ENCODE data around the gene HOXC9.

HOXC9 gene

GRCh38 chr12:54036620-54037359 is 36.8 kb downstream of the HOXC9 start:
- Histone ChIP-seq H3K4me3 (ENCODE audit: low read length, poor library complexity, severe bottlenecking) (peak overlapping the region; percentile 73), H3K9me3 (ENCODE audit: insufficient read depth, low read depth, low read length) (no peaks in the 10 kb centered on the region), H3K9me2 (replicated peaks; ENCODE audit: low read depth, low read length) (no peaks in the 10 kb centered on the region), H3F3A (ENCODE audit: low read depth) (peaks cover 19% of the 10 kb centered on the region), H3K4me2 (ENCODE audit: low read depth, low read length, poor library complexity, severe bottlenecking) (peak overlapping the region; percentile 95), H3K9ac (ENCODE audit: low read depth, low read length, poor library complexity, severe bottlenecking) (peak overlapping the region; percentile 85), H3K27me3 (ENCODE audit: insufficient read depth, low read length, poor library complexity, severe bottlenecking) (no peaks in the 10 kb centered on the region), H3K4me1 (ENCODE audit: insufficient read depth, low read length, poor library complexity, severe bottlenecking) (peaks cover 80% of the 10 kb centered on the region), H3K79me2 (ENCODE audit: insufficient read depth, low read length) (peaks cover 71% of the 10 kb centered on the region), H2AFZ (ENCODE audit: low read length) (no peak overlapping the region), H3K36me3 (ENCODE audit: insufficient read depth, low read length) (peaks cover 3% of the 10 kb centered on the region; the same call in 1 of the 2 replicates), H4K20me1 (ENCODE audit: insufficient read depth, low read length, poor library complexity, severe bottlenecking) (peaks cover 39% of the 10 kb centered on the region)
- TF ChIP-seq CTCF (conservative IDR thresholded peaks at IDR 0.05; ENCODE audit: low read length) (peak; percentile 56), EZH2phosphoT487 (IDR thresholded peaks at IDR 0.05; ENCODE audit: borderline replicate concordance) (no peak)

DNA sequence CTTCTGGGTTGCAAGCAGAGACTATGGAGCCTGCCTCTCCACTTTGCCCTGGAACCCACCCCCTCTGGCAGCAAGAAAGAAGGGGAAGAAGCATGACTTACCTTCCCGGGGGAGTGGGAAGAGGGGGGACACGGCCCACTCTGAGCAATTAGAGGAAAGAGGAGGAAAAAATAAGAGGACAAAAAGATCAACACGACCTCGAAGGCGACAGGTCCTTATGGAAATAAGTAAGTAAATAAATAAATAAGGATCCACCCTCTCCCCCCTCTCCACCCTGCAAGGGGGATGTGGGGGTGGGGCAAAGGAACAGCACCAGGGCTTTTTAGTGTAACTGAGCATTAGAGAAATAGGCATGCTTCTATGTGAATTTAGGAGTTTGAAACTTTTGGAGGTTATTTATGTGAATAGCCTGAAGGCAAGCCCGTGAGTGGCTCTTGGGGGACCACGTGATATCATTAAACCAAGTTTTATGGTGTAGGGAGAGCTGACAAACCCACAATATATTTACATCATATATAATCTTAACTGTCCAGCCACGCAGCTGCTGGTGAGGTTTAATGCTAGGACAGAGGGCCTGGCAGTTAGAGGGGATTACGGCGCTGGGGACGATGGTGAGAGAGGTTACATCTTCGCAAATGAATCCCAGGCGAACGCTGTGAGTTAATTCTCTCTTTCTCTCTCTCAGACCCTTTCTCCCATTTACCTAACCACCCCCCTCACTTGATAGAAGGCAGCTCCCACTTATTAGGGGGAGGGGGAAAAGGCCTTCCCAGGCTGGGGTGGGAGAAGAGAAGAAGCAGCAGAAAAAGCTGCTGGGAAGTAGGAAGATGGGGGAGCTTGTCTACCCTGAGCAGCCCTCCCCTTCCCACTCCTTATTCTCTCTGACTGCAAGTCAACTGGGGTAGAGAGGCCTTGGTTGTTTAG is 37.7 kb downstream of the HOXC9 start:
- Histone ChIP-seq H3K4me2 (ENCODE audit: low read depth, low read length, poor library complexity, severe bottlenecking) (peak overlapping the region; percentile 95), H3F3A (ENCODE audit: low read depth) (peaks cover 14% of the 10 kb centered on the region), H3K9me3 (ENCODE audit: insufficient read depth, low read depth, low read length) (no peaks in the 10 kb centered on the region), H3K36me3 (ENCODE audit: insufficient read depth, low read length) (no peaks in the 10 kb centered on the region), H3K9me2 (replicated peaks; ENCODE audit: low read depth, low read length) (no peaks in the 10 kb centered on the region), H3K79me2 (ENCODE audit: insufficient read depth, low read length) (peaks cover 77% of the 10 kb centered on the region), H3K4me1 (ENCODE audit: insufficient read depth, low read length, poor library complexity, severe bottlenecking) (peaks cover 86% of the 10 kb centered on the region), H2AFZ (ENCODE audit: low read length) (no peak overlapping the region), H3K9ac (ENCODE audit: low read depth, low read length, poor library complexity, severe bottlenecking) (peak overlapping the region; percentile 85), H3K27me3 (ENCODE audit: insufficient read depth, low read length, poor library complexity, severe bottlenecking) (no peaks in the 10 kb centered on the region), H4K20me1 (ENCODE audit: insufficient read depth, low read length, poor library complexity, severe bottlenecking) (peaks cover 37% of the 10 kb centered on the region), H3K4me3 (ENCODE audit: low read length, poor library complexity, severe bottlenecking) (peak overlapping the region; percentile 73)
- TF ChIP-seq EZH2phosphoT487 (IDR thresholded peaks at IDR 0.05; ENCODE audit: borderline replicate concordance) (no peak), CTCF (conservative IDR thresholded peaks at IDR 0.05; ENCODE audit: low read length) (no peak)

DNA sequence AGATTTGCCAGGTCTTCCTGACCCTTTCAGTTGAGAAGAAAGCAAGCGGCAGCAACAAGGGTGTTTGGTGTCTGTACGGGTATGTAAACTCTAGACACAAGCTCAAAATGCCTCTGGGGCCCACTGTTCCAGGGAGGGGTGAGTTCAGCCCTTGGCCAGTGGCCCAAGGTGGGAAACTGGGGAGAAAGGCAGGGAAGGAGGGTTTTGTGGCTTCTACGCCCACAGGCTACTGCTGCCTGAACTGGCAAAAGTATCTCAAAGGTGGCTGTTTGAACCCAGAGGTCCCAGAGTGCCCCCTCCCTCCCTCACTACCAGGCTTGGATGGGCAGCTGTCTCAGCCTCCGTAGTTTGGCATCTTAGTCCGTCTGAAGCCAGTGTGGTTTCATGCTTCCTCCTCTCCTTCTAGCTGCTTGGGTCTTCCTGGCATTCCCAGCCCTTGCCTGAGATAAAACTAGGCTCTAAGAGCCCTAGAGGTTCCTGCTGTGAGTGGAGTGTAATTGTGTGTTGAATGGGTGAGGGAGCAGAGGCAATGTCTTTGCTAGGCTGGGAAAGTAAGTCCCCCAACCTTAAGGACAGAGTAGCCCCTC is 38.4 kb downstream of the HOXC9 start:
- Histone ChIP-seq H3F3A (ENCODE audit: low read depth) (peaks cover 14% of the 10 kb centered on the region), H3K27me3 (ENCODE audit: insufficient read depth, low read length, poor library complexity, severe bottlenecking) (no peaks in the 10 kb centered on the region), H3K9me2 (replicated peaks; ENCODE audit: low read depth, low read length) (no peaks in the 10 kb centered on the region), H3K79me2 (ENCODE audit: insufficient read depth, low read length) (peaks cover 79% of the 10 kb centered on the region), H3K4me3 (ENCODE audit: low read length, poor library complexity, severe bottlenecking) (peak overlapping the region; percentile 73), H3K36me3 (ENCODE audit: insufficient read depth, low read length) (no peaks in the 10 kb centered on the region), H2AFZ (ENCODE audit: low read length) (no peak overlapping the region), H3K4me2 (ENCODE audit: low read depth, low read length, poor library complexity, severe bottlenecking) (peak overlapping the region; percentile 95), H3K9me3 (ENCODE audit: insufficient read depth, low read depth, low read length) (no peaks in the 10 kb centered on the region), H4K20me1 (ENCODE audit: insufficient read depth, low read length, poor library complexity, severe bottlenecking) (peaks cover 37% of the 10 kb centered on the region), H3K9ac (ENCODE audit: low read depth, low read length, poor library complexity, severe bottlenecking) (peak overlapping the region; percentile 85), H3K4me1 (ENCODE audit: insufficient read depth, low read length, poor library complexity, severe bottlenecking) (peaks cover 86% of the 10 kb centered on the region)
- TF ChIP-seq CTCF (conservative IDR thresholded peaks at IDR 0.05; ENCODE audit: low read length) (no peak), EZH2phosphoT487 (IDR thresholded peaks at IDR 0.05; ENCODE audit: borderline replicate concordance) (no peak)

All from Loucy (cell line).